Hepatocyte (in vitro differentiated cells): ENCODE data around the gene UBALD2.

Source experiments
- EZH2 ChIP-seq: fragments of 200-600 bp; sonication (generic); IDR thresholded peaks from 2 replicates; pipeline ENCODE4 v1.6.1; 2016; ENCODE audit warnings: antibody characterized with exemption, mild to moderate bottlenecking, borderline replicate concordance
- EZH2phosphoT487 ChIP-seq: fragments of 200-600 bp; sonication (generic); IDR thresholded peaks from one replicate; pipeline ENCODE4 v1.6.1; 2018; ENCODE audit warnings: antibody characterized with exemption, mild to moderate bottlenecking, low read depth, moderate library complexity; ENCODE audit not compliant: unreplicated experiment, severe bottlenecking
- TF ChIP-seq, protein P1 (sequence below): fragments of 200-600 bp; sonication (generic); IDR thresholded peaks from 2 replicates; pipeline ENCODE4 v1.5.1; 2016; ENCODE audit warnings: antibody characterized with exemption, mild to moderate bottlenecking; ENCODE audit not compliant: poor library complexity

DNA sequence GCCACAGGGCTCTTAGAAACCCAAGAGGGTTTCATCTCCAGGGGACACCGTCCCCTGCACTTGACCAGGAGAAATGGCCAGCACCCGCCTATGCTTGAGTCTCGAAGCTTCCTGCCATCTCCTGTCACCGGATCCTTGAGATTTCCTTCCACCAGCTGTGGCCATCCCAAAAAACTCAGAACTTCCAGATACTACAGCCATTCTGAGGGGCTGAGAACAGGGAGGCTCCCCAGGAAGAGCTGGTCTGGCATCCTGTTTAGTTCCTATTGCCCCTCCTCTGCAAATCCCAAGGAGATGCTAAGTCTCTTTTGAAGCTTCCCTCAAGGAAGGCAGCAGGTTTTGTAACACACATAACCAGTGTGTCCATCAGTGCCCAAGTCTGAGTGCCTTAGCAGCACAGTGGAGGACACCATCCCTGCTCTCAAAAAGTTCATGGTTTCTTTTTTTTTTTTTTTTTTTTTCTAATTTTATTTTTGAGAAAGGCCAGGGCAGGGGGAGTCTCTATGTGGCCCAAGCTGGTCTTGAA is 2.0 kb downstream of the UBALD2 start:
- TF ChIP-seq, protein P1, sequence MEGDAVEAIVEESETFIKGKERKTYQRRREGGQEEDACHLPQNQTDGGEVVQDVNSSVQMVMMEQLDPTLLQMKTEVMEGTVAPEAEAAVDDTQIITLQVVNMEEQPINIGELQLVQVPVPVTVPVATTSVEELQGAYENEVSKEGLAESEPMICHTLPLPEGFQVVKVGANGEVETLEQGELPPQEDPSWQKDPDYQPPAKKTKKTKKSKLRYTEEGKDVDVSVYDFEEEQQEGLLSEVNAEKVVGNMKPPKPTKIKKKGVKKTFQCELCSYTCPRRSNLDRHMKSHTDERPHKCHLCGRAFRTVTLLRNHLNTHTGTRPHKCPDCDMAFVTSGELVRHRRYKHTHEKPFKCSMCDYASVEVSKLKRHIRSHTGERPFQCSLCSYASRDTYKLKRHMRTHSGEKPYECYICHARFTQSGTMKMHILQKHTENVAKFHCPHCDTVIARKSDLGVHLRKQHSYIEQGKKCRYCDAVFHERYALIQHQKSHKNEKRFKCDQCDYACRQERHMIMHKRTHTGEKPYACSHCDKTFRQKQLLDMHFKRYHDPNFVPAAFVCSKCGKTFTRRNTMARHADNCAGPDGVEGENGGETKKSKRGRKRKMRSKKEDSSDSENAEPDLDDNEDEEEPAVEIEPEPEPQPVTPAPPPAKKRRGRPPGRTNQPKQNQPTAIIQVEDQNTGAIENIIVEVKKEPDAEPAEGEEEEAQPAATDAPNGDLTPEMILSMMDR: no peak
- TF ChIP-seq EZH2 (no peak), EZH2phosphoT487 (no peak)
